Measurements from ENCODE around the gene ELANE.

ELANE gene

GRCh38 chr19:852136-853013 is at the start of gene ELANE:
Gene ELANE, plus strand, starts transcription at chr19:852303. Its CDS starts 26 bp downstream, at chr19:852329.
- DNase-seq, result no peak

DNA sequence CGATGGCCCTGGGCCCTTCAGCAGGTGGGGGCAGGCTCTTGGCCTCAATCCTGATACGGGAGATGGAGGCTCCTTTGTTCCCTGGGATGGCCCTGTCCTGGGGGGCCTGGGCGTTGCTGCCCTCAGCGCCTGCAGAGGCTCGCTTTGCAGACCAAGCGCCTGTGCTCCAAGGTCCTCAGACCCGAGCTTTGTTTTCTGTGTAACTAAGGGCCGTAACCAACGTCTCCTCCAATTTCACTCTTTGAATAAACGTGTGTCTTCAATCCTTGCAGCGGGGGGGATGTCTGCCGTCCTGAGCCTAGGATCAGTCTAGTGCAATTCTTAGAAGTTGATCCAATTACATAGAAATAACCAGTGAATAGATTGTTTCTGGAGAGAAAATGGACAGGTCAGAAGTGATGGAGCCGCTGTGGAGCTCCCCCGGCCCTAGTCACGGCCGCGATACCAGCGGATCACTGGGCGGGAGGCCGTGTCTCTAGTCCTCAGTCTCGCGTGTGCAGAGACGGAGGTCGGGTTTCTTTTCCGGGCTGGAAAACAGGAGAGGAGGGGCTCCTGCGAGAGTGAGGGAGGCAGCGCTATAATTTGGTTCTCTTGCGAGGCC is 49.5 kb upstream of the ELANE start:
- DNase-seq, result no peak

- no peak for DNase-seq
Measured at GRCh38 chr19:803099-803561, 49.0 kb upstream of the ELANE start.

DNA sequence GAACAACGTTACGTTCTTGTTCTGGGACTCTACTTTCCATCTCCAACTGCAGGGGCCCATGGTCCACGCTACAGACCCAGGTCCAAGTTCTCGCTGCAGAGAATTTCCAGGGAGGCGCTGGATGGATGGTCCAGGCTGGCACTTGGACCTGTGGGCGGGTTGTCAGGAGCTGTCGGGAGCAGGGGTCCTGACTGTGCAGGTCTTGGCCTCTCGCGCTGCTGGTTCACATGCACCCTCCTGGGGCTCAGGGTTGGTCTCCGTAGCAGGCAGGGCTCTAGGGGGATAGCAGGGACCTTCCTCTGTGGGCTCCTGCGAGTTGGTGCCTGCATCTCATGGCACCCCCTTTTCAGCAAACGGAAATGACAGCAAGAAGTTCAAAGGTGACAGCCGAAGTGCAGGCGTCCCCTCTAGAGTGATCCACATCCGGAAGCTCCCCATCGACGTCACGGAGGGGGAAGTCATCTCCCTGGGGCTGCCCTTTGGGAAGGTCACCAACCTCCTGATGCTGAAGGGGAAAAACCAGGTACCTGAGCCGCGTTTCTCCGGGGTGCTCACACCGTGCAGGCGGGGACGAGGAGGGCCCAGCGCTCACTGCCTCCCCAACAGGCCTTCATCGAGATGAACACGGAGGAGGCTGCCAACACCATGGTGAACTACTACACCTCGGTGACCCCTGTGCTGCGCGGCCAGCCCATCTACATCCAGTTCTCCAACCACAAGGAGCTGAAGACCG is 48.3 kb upstream of the ELANE start:
- no peak for DNase-seq

DNA sequence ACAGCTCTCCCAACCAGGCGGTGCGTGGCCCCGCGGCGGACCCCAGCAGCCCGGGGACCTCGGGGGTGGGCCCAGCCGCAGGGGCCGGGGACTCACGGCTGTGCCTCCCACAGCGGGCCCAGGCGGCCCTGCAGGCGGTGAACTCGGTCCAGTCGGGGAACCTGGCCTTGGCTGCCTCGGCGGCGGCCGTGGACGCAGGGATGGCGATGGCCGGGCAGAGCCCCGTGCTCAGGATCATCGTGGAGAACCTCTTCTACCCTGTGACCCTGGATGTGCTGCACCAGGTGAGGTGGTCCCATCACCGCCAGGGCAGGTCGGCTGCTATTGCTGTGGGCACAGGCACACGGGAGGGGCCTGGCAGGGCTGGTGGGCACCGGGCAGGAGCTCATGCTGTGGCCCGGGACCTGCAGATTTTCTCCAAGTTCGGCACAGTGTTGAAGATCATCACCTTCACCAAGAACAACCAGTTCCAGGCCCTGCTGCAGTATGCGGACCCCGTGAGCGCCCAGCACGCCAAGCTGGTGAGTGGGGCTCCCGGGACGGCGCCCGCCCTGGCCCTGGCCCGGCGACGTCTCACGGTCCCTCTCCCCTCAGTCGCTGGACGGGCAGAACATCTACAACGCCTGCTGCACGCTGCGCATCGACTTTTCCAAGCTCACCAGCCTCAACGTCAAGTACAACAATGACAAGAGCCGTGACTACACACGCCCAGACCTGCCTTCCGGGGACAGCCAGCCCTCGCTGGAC is 47.5 kb upstream of the ELANE start:
- no peak for DNase-seq

- no peak for DNase-seq
Measured at GRCh38 chr19:805166-805551, 46.9 kb upstream of the ELANE start.

DNA sequence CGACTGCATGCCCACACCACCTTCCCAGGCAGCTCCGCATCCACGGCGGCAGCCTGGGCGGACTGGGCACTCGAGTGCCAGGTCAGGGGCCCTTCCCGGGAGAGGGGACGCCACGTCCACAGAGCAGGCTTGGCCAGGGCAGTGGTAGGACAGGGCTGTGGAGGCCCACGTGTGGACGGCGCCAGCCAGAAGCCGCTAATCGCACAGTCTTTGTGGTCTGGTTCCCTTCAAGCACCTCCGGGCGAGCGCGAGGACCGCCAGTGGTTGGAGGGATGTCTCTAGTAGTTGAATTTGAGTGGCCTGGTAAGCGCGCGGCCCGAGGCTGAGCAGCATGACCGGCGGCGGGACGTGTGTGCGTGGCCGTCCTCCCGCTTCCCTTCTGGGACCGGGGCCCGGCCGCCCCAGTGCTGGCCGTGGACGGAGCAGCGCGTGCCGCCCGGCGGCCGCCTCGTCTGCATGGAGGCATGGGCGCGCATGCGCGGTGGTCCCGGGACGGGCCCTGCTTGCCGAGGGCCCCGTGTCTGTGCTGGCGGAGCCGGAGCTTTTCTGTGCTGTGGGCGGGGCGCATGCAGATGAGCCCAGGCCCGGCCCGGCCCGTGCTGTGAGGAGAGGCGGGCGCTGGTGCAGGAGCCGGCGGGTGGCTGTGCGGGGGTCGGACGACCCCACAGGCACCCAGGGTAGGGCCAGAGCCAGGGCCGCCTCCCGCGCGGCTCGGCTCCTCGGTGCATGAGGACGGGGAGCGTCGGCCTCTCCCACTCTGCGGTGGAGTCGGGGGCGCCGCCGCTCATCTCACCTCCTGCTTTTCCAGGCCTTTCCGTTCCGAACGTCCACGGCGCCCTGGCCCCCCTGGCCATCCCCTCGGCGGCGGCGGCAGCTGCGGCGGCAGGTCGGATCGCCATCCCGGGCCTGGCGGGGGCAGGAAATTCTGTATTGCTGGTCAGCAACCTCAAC is 46.2 kb upstream of the ELANE start:
- DNase-seq, result no peak

DNA sequence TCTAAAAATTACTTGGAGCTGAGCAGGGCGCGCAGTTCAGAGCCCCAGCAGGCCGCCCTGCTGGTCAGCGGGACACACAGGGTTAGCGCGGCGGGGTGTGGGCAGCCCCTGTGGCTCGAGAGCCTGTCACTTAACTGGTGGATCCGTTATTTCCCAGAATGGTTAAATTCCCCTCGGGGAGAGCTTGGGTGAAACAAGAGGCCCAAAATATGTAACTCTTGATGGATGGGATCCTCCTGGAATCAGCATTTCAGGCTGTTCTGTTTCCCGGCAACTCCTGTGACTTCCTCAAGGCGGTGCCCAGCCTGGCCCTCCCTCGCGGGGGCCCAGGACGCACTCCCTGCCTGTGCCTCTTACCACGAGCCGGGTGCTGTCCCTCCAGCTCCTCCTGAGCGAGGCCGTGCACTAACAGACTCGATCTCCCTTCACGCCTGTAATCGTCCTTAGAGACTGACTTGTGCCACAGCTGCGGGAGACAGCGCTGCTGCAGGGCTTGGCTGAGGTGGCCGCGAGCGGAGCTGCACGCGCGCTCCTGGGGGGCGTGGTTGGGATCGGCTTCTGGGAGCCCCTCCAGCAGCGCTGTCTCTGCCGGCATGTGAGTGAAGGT is 45.2 kb upstream of the ELANE start:
- DNase-seq, result no peak

DNA sequence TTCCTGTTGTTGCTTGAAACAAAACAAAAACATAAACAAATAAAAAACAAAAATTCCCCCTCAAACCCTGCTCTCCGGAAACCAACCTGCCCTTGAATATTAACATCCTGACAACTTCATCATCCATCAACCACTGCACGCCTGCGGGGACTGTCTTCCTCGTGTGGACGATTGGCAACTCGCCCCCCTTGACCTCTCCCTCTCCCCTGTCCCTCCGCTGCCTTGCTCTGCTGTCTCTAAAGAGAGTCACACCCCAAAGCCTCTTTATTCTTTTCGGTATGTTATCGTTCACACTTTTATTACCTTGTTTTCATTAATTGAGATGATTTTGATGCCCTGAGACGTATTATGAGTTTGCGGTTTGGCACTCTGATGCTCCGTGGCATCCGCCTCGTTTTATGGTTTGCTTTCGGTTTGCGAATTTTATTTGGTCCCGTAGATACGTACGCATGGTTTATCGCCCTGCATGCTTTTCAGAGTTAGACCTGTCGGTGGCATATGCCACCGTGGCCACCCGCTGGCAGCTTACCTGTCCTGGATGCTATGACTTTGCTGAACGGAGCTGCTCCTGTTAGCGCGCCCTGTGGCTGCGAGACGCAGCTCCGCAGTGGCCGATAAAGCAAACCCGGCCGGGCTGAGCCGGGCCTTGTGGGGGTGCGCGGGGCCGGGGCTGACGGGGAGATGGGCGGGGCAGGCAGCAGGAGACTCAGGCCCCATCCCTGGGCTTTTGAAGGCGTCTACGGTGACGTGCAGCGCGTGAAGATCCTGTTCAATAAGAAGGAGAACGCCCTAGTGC is 44.3 kb upstream of the ELANE start:
- no peak for DNase-seq

- no peak for DNase-seq
Measured at GRCh38 chr19:808423-808775, 43.7 kb upstream of the ELANE start.

DNA sequence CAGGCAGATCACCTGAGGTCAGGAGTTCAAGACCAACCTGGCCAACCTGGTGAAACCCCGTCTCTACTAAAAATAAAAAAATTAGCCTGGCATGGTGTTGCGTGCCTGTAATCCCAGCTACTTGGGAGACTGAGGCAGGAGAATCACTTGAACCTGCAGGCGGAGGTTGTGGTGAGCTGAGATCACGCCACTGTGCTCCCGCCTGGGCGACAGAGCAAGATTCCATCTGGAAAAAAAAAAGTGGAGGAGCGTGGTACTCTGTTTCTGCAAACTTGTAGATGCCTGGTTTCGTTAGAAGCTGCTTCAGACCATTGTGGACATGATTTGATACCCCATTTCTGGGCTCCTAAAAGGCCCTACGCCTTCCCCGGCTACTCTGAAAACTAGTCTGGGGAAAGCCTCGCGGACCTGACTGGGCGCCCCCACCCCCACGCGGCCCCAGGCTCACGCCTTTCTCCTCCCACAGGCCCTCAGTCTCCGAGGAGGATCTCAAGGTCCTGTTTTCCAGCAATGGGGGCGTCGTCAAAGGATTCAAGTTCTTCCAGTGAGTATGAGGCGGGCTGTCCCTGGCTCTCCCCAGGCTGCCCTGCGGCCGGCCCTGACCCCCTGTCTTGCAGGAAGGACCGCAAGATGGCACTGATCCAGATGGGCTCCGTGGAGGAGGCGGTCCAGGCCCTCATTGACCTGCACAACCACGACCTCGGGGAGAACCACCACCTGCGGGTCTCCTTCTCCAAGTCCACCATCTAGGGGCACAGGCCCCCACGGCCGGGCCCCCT is 41.8 kb upstream of the ELANE start:
- no peak for DNase-seq

DNA sequence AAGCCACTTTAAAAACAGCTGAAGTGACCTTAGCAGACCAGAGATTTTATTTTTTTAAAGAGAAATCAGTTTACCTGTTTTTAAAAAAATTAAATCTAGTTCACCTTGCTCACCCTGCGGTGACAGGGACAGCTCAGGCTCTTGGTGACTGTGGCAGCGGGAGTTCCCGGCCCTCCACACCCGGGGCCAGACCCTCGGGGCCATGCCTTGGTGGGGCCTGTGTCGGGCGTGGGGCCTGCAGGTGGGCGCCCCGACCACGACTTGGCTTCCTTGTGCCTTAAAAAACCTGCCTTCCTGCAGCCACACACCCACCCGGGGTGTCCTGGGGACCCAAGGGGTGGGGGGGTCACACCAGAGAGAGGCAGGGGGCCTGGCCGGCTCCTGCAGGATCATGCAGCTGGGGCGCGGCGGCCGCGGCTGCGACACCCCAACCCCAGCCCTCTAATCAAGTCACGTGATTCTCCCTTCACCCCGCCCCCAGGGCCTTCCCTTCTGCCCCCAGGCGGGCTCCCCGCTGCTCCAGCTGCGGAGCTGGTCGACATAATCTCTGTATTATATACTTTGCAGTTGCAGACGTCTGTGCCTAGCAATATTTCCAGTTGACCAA is 41.1 kb upstream of the ELANE start:
- DNase-seq, result no peak

- DNase-seq, result no peak
Measured at GRCh38 chr19:811506-812048, 40.5 kb upstream of the ELANE start.

DNA sequence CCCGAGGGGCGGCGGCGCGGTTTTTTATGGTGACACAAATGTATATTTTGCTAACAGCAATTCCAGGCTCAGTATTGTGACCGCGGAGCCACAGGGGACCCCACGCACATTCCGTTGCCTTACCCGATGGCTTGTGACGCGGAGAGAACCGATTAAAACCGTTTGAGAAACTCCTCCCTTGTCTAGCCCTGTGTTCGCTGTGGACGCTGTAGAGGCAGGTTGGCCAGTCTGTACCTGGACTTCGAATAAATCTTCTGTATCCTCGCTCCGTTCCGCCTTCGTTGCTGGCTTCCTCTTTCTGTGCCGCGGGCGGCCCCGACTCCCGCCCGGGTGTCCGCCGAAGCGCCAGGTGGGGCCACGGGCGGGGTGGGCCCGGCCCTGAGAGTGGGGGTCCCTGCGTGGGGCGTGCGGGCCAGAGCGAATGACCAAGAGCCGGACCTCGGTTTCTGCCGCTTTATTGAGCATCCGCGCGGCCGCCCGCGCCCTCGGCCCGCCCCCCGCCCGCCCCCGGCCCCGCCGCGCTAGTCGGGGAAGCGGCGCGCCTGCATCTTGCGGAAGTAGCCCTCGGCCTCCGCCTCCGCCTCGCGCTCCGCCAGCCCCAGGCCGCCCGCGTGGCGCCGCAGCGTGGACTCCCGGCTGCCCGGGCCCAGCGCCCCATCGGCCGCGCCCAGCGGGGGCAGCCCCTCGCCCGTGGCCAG is 39.9 kb upstream of the ELANE start:
- DNase-seq, result no peak

- DNase-seq, result no peak
Measured at GRCh38 chr19:812747-813218, 39.3 kb upstream of the ELANE start.

DNA sequence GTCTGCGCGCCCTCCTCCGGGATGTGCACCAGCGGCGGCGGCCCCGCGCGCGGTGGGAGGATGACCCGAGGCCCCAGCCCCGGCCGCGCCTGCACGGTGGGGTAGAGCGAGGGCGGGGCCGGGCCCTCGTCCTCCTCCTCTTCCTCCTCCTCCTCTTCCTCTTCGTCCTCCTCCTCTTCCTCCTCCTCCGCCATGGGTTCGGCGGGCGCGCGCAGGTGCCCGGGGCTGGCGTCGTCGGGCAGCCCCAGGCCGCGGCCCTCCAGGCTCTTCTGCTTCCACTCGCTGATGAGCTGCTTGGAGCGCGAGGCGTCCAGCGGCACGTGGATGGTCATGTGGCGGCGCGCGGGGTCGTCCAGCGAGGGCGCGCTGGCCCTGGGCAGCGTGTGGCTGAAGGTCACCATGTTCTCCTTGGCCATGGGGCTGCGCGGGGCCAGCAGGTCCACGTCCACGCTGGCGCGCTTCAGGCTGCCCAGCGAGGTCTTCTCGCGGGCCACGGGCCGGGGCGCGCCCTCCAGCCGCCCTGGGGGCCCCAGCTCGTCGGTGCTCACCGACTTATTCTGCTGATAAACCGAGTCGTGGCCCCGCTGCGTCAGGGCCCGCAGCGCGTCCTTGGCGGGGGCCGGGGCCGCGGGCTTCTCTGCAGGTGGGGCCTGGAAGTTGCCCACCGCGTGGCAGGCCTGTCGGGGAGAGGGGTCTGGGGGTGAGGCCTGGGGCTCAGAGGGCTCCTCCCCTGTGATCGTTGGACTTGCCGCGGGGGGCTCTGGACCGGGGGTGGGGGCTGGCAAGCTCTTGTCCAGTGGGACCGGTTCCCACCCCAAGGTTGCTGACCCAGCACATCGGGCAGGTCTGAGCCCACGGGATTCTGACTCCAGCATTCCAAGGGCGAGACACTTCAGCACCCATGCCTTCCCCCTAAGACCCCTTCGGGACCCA is 38.6 kb upstream of the ELANE start:
- no peak for DNase-seq
